T-helper 1 cell (primary cell): ENCODE data around the gene COLEC12.

Source experiments
- DNase-seq, 5 donors: peaks; one replicate each; pipeline ENCODE4 v3.0.0-alpha.2; 2012 to 2020

COLEC12 gene

GRCh38 chr18:473802-474201 is 26.7 kb downstream of the COLEC12 start:
- DNase-seq = no peak

GRCh38 chr18:471716-472115 is 28.8 kb downstream of the COLEC12 start:
- no peak for DNase-seq

- DNase-seq = no peak
Observed at GRCh38 chr18:470661-471501, 29.6 kb downstream of the COLEC12 start.

DNA sequence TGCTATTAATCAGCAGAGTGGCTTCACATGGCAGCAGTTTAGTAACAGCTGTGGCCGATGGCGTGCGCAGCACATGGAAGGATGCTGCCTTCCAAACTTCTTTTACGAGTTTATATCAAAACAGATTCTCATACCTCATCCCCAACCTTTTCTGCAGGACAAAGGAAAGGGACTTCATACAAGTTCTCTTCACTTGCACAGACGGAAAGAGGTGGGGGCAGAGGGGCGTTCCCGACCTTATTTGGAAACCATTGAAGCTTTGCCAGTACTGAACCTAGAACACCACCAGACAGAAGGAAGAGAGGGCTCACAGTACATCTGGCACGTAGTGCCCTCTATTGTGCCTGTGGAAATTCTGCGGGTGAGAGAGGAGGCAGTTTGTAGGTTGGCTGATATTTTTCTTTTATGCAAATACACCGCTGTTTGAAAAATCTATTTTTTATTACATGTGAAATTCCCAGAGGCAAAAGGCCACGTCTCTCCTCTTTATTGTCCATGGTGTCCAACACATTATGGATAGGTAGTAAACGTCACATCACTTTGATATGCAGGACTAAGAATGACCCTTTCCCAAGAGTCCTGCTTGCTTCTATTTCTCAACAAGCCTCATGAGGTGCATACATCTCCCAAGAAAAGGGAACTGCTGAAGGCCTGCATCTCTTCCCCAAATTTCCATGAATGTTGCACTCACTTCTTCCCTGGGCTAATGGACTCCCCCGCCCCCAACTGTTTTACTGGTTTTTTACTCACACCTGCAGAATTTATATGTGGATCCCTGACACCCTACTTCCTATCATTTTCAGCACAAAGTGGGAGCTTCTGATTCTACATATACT is 31.3 kb downstream of the COLEC12 start:
- no peak for DNase-seq

DNA sequence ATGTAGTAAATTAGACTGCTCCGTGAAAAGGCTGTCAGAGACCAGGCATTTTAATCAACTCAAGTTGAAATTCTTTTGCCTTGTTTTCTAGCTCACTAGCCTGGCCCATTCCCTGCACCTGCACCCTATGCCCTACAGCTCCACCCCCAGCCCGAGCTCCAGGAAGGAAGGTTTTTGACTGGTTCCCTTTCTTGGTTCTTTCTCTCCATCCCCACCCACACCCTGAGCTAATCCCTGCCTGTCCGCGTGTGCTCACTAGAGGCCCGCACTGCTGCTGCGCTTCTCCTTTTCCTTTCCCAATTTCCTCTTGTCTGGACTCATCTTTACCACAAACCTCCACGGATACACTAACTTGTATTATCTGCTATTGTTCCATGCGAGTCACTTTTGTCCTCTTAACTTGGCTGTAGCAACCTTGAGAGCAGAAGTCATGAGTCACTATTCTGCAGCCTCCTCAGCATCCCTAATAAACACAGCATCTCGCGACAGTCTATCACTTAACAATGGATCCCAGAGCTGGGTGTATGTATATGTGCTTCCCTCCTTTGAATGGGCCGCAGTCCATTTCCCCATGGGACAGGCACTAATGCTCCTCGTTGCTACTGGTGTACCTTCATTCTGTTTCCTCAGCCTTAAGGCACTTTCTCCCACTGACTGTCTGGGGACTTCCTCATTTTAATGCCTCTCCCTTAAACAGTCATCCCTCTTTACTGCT is 36.5 kb downstream of the COLEC12 start:
- no peak for DNase-seq

DNA sequence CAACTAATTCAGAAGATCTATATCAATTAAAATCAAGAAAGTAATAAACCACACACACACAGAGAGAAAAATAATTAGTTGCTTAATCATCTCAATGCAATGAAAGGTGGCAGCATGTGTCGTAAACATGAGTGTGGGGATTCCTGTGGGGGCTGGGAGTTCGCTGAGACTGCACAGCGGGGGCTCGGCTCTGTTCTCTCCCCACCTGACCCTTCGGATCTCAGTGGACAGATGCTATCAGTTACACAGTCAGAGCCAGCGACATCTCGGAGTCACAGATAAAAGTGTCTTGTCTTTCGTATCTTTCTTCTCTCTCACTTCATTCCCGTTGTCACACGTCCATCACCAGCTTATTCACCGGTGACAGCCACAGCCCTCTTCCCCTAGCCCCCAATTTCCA is 37.1 kb downstream of the COLEC12 start:
- no peak for DNase-seq

DNA sequence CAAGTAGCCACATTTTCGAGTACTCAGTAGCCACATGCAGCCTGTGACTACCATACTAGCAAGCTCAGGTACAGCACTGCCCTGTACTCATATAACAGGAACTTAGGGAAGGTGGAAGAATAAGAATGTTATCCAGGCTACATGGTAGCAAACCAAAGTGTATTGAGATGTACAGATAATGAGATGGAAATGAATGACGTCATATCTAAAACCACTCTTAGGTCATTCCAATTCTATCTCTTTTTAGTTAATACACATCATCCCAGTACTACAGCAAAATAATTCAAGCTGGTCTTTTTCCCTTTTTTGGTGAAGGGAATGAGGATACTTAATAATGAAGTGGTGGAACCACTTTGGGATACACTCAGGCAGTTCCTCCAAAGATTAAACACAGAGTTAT is 38.7 kb downstream of the COLEC12 start:
- no peak for DNase-seq

DNA sequence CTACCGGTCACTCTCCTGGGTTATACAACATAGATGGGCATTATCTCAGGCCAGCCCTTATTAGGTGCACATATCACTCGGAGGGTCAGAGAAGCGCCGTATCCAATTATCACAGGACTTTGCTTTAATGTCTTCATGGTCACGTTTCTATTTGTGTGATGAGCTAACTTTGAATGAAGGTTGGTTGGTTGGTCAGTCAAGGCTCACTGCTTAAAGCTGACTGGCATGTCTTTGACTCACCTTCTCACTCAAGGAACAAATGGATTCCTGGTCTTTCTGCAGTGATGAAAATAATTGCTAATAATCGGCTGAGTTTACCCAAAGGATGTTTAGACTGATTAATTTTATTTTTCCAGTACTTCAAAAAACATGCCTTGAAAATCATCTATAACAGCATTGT is 39.7 kb downstream of the COLEC12 start:
- no peak for DNase-seq

DNA sequence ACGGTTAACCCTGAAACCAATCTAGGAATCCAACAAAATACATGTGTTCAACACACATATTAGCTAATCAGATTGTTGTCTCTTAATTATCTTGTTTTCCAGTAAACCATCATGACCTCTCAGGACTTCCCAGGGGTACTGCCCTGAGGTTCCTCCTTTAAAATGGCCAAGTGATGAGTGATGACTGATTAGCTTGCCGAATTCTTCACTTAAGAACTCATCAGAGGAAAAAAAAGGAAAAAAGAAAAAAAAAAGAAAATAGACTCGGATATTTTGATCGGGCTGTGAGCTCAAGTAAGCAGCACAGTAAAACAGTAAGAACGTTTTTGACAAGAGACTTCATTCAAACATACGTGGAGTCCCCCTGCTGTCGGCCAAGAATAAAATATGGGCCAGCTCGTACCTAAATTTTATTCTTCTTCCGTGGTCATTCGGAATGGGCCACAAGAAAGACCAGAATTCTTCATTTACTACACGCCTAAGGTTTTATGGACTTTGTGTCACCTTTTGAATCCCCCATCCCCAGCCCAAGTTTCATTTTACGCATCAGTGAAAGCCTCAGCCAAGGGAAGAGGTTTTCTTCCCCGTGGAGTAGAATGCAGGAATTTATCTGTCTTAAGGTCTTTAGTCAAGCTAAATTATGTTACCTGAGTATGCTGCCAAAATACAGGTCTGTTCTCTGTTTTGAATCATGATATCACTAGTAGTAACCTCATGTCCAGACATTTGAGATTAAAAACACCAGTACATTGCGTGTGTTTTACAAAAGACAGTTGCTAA is 40.5 kb downstream of the COLEC12 start:
- no peak for DNase-seq

- no peak for DNase-seq
Observed at GRCh38 chr18:457521-458412, 42.7 kb downstream of the COLEC12 start.

GRCh38 chr18:457140-457519 is 43.4 kb downstream of the COLEC12 start:
- DNase-seq = no peak

DNA sequence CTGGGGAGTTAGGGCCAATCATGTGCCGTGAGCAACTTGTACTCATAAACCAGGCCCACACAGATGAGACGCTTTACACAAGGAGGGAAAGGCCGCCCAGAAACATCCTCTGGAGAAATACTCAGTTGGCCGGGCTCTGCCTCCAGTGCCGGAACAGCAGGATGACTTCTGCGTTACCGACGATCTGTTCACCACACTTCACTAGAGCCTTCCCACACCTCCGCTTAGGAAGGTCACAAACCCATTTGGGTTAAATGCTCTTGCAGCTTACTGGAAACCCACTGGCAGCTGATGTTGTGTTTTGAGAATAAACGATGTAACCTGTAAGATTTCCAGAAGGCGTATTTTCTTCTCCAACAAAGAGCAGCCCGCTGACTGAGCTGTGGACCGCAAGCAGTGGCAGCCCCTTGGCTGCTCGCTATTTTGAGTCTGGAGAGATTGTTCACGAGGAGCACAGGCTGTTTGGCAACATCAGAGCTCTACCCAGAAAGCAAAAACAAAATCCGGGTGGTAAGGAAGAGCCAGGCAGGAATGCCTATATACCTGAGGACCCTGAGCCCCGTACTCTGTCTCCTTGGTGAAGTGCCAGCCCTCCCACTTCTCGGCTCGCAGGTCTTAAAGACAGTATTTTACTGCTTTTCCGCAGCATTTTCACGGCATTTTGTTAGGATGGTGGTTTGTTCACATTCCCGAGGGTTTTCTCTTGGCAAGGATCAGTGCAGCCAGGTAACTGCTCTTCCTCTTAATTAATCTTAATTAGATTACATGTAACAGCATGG is 44.0 kb downstream of the COLEC12 start:
- DNase-seq = no peak

- no peak for DNase-seq
Observed at GRCh38 chr18:453400-453799, 47.1 kb downstream of the COLEC12 start.

DNA sequence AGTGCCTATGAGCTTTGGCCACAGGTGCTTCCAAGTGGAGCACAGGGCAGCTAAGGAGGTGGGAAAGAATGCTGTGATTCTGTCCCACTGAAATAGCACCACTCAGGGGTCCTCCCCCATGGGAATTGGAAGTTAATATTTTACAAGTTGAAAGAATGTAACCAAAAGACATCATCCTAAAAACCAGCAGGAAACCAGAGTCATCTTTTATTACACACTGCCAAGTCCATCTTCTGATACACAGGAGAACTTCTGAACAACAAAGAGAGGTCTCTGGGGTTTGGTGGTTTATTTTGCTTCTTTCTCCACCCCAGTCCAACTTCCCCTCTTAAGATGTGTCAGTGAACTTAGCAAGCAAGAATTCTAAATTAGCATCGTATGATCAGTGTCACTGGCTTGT is 47.7 kb downstream of the COLEC12 start:
- DNase-seq = no peak

- DNase-seq = no peak
Observed at GRCh38 chr18:449374-449773, 51.1 kb downstream of the COLEC12 start.

- no peak for DNase-seq
Observed at GRCh38 chr18:448116-448790, 52.2 kb downstream of the COLEC12 start.

DNA sequence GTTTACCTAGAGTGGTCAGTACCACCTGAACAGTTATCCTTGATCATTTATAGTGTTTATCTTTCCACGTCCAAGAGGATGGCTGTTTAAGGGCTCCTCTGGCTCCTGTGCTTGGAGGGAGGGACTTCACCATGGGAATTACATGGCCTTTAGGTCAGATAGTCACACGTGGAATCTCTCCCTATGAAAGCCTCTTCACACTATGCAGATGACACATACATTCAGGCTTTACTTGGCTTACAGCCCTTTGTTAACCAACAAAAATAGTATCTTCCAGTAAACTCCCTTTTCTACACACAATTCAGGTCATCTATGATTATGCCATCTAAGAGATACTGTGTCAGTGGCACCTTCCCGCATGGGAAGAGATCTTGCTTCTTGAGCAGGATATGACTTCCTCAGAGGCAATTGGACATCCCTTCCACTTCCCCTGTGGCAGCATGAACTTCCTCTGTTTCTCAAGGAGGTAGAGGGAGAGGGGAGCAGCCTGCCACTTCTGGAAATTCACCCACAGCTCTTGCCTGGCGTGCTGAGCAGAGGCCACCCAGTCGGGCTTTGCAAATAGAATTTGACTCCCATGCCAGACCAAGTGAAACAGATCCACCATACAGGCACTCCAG is 53.5 kb downstream of the COLEC12 start:
- DNase-seq = no peak

DNA sequence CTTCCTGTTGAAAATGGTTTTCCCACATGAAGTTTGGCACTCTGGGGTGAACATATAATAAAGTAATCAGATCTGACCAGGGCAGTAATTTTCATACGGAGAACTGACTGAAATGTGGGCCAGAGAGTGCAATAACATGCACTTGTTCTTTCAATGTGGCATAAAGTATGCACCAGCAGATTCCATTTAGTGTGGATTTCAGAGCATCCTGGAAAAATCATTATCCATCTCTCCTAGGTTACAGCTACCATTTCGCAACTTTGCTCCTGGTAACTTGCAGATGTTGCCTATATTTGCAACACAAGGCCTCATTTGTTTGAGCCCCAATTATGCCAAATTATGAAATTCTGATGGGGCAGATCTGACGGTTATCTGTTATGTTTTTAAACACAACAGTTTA is 55.4 kb downstream of the COLEC12 start:
- DNase-seq = no peak

- DNase-seq = no peak
Observed at GRCh38 chr18:438571-438970, 61.9 kb downstream of the COLEC12 start.

GRCh38 chr18:435940-436339 is 64.6 kb downstream of the COLEC12 start:
- DNase-seq = no peak
